WERI-Rb-1 (cell line): Measurements from ENCODE around the gene LRP1-AS.

Experiments
- DNase-seq: peaks from one replicate; pipeline ENCODE4 v3.0.0-alpha.2; 2020
- H3K27ac ChIP-seq: fragments of 250-450 bp; sonication (Bioruptor Pico); 2 replicates; pipeline ENCODE4 v1.5.1; 2020; ENCODE audit warnings: mild to moderate bottlenecking, moderate library complexity
- H3K27me3 ChIP-seq: fragments of 250-450 bp; sonication (Bioruptor Pico); 2 replicates; pipeline ENCODE4 v1.5.1; 2021; ENCODE audit warnings: mild to moderate bottlenecking, low read depth, moderate library complexity; ENCODE audit not compliant: insufficient read depth, severe bottlenecking
- H3K36me3 ChIP-seq: fragments of 250-450 bp; sonication (Bioruptor Pico); 2 replicates; pipeline ENCODE4 v1.5.1; 2020; ENCODE audit warnings: mild to moderate bottlenecking, moderate library complexity
- H3K4me3 ChIP-seq: 2 replicates; pipeline ENCODE4 v1.5.1; 2011; ENCODE audit warnings: low read depth, mild to moderate bottlenecking, control low read depth, low read length
- H3K9me3 ChIP-seq: fragments of 250-450 bp; sonication (Bioruptor Pico); 2 replicates; pipeline ENCODE4 v1.5.1; 2021; ENCODE audit warnings: mild to moderate bottlenecking, moderate library complexity; ENCODE audit not compliant: severe bottlenecking
- CTCF ChIP-seq: IDR thresholded peaks from 2 replicates; pipeline ENCODE4 v1.5.1; 2011; ENCODE audit warnings: low read depth, mild to moderate bottlenecking, control low read depth, inconsistent platforms, low read length

The LRP1-AS gene

DNA sequence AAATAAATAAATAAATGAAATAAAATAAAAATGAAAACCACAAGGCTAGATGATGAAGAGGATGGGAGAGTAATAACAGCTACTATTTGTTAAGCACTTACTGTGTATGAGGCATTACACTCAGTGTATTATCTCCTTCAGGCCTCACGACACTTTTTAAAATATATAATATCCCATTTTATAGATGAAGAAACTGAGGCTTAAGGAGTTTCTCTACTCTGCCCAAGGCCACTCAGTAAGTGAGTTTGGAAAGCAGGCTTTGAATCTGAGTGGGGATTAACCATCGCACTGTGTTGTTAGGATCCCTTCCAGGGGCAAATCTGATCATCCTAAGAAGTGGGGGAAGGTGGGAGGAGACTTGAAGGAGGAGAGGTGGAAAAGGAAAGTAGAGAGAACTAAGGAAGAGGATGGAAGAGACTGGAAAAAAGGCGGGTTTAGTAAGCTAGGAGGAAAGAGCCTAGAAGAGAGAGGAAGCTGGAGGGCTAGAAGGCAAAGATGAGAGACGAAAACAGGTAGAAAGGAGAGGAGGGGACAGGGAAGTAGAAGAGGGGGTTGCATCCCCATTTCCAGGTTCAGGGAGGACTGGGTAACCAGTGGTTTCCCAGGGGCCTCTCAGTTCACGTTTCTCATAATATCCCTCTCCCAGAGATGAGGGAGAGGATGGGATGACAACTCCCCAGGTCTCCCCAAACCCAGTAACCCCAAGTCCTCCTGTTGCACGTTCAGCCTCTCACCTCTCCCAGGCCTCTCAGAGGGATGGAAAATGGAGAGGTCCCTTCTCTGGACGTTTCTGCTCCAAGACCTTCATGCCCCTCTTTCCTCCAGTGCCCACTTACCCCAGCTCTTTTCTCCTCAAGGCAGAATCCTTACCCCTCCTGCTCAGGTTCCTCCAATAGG lies 38.0 kb downstream of the LRP1-AS start:
- no peaks in the 10 kb centered on the region for H3K9me3 ChIP-seq
- no peak for TF ChIP-seq CTCF
- no peak overlapping the region for H3K4me3 ChIP-seq
- no peak overlapping the region for H3K27ac ChIP-seq
- no peaks in the 10 kb centered on the region for H3K27me3 ChIP-seq
- no peaks in the 10 kb centered on the region for H3K36me3 ChIP-seq
- DNase-seq = no peak

DNA sequence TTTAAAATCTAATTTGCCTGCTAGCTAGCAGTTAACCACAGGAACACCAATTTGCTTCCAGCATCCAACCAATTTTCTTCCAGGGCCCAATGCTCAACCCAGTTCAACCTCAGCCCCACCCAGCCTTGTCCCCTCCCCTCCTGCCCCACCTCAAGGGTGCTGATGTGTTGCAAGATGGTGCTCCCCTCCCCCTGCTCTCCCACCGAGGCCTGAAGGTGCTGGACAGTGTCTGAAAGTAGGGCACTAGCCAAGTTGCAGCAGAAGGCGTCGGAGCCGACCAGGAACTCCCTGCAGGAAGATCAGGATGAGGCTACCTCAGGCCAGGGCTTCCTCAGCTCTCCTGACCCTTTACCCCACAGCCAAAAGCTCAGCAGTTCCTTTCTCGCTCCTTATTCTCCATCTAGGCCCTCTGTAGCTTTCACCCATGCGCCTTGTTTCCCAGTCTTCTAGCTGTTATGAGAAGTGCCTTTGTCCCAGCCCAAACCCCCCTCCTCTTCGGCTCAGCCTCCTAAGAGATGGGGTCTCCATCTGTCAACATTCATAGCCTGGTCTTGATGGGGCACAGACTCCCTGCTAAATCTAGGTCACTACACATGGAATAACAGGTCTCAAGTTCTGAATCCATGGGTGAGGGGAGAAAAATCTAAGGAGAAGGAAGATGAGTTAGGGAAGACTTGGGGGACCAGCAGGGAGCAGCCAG lies 39.8 kb downstream of the LRP1-AS start:
- Histone ChIP-seq H3K36me3 (no peaks in the 10 kb centered on the region), H3K4me3 (no peak overlapping the region), H3K27ac (no peak overlapping the region), H3K9me3 (no peaks in the 10 kb centered on the region), H3K27me3 (no peaks in the 10 kb centered on the region)
- no peak for DNase-seq
- TF ChIP-seq CTCF = no peak

GRCh38 chr12:57106021-57106708 lies 41.3 kb downstream of the LRP1-AS start:
- Histone ChIP-seq H3K27ac (no peak overlapping the region), H3K4me3 (no peak overlapping the region), H3K9me3 (no peaks in the 10 kb centered on the region), H3K36me3 (no peaks in the 10 kb centered on the region), H3K27me3 (no peaks in the 10 kb centered on the region)
- no peak for TF ChIP-seq CTCF
- no peak for DNase-seq

GRCh38 chr12:57105011-57105753 lies 42.2 kb downstream of the LRP1-AS start:
- DNase-seq = no peak
- H3K4me3 ChIP-seq = no peak overlapping the region
- H3K36me3 ChIP-seq = no peaks in the 10 kb centered on the region
- TF ChIP-seq CTCF = no peak
- no peaks in the 10 kb centered on the region for H3K27me3 ChIP-seq
- H3K9me3 ChIP-seq = no peaks in the 10 kb centered on the region
- no peak overlapping the region for H3K27ac ChIP-seq

DNA sequence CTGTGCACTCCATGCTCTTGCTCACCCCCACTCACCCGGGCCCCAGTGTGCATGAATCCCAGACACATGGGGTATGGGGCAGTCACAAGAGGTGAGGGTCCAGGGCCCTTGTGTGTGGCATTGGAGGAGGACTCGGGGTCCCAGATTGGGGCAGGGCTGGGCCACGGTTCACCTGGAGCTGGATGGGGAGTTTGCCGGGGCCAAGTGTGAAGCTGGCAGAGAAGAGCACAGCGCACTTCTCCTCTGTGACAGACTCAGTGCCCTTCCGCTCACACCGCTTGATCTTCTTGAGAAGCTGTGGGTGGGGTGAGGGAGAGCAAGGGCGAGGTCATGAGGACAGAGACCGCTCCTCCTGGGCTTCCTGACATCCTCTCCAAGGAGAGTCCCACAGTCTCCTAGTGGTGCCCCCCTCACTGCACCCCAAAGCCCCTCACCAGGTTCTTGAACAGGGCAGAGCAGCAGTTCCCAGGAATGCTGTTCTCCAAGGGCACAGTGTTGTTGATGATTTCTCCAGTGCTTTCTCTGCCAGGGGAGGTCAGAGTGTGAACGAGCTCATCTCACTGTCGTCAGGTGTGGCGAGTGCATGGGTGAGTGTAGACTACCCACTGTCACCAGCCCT lies 43.0 kb downstream of the LRP1-AS start:
- H3K27me3 ChIP-seq = no peaks in the 10 kb centered on the region

More for the DNA sequence above, 43.0 kb downstream of the LRP1-AS start:
- no peak for DNase-seq
- Histone ChIP-seq H3K9me3 (no peaks in the 10 kb centered on the region), H3K27ac (no peak overlapping the region), H3K4me3 (no peak overlapping the region), H3K36me3 (no peaks in the 10 kb centered on the region)
- no peak for TF ChIP-seq CTCF
